ENCODE measurements around the gene MYO1A. TPM values are rescaled to one million over a fixed set of nuclear protein-coding genes. Genes with fewer than 3 reads are reported as not detected.
"Not testable (repeated sequence)": the region's sequence is repeated elsewhere in the genome, so short reads cannot be mapped to it uniquely, and the experiment has no call there.

Gene MYO1A
- total RNA-seq, 2 donors from 2014 or later = 2.1 to 5.1 TPM

- Mint-ChIP-seq H3K27ac (no peak overlapping the region), H3K27me3 (no peaks in the 10 kb centered on the region), H3K9me3 (no peaks in the 10 kb centered on the region), H3K4me1 (peaks cover 23% of the 10 kb centered on the region), H3K4me3 (no peak overlapping the region), H3K36me3 (ENCODE audit: low read depth) (peaks cover 3% of the 10 kb centered on the region)
- no peak for ATAC-seq (replicated peaks)
Measured at GRCh38 chr12:56993346-56993745, 56.6 kb downstream of the MYO1A start.

- ATAC-seq (replicated peaks) = no peak
- peaks cover 12% of the 10 kb centered on the region for H3K4me1 Mint-ChIP-seq
- no peaks in the 10 kb centered on the region for H3K27me3 Mint-ChIP-seq
- peak overlapping the region; percentile 75 for H3K27ac Mint-ChIP-seq
- H3K9me3 Mint-ChIP-seq = no peaks in the 10 kb centered on the region
- H3K4me3 Mint-ChIP-seq = peak overlapping the region; percentile 10
- H3K36me3 Mint-ChIP-seq (ENCODE audit: low read depth) = no peaks in the 10 kb centered on the region
Measured at GRCh38 chr12:56991319-56992246, 58.3 kb downstream of the MYO1A start.

GRCh38 chr12:56990648-56991318 is 59.1 kb downstream of the MYO1A start:
- ATAC-seq (replicated peaks) = peak; percentile 53
- no peaks in the 10 kb centered on the region for H3K27me3 Mint-ChIP-seq
- peak overlapping the region; percentile 10 for H3K4me3 Mint-ChIP-seq
- H3K4me1 Mint-ChIP-seq = peaks cover 12% of the 10 kb centered on the region
- H3K9me3 Mint-ChIP-seq = no peaks in the 10 kb centered on the region
- no peaks in the 10 kb centered on the region for H3K36me3 Mint-ChIP-seq (ENCODE audit: low read depth)
- H3K27ac Mint-ChIP-seq = peak overlapping the region; percentile 75

GRCh38 chr12:56989861-56990610 is 59.9 kb downstream of the MYO1A start:
- peak overlapping the region; percentile 10 for H3K4me3 Mint-ChIP-seq
- H3K36me3 Mint-ChIP-seq (ENCODE audit: low read depth) = no peaks in the 10 kb centered on the region
- H3K27ac Mint-ChIP-seq = no peak overlapping the region
- H3K27me3 Mint-ChIP-seq = no peaks in the 10 kb centered on the region
- ATAC-seq (replicated peaks) = no peak
- no peaks in the 10 kb centered on the region for H3K9me3 Mint-ChIP-seq
- peaks cover 12% of the 10 kb centered on the region for H3K4me1 Mint-ChIP-seq

- Mint-ChIP-seq H3K27ac (no peak overlapping the region), H3K27me3 (no peaks in the 10 kb centered on the region), H3K9me3 (no peaks in the 10 kb centered on the region), H3K4me3 (no peak overlapping the region), H3K36me3 (ENCODE audit: low read depth) (no peaks in the 10 kb centered on the region), H3K4me1 (peaks cover 12% of the 10 kb centered on the region)
- no peak for ATAC-seq (replicated peaks)
Measured at GRCh38 chr12:56988207-56988739, 61.7 kb downstream of the MYO1A start.

- no peak overlapping the region for H3K27ac Mint-ChIP-seq
- peaks cover 12% of the 10 kb centered on the region for H3K4me1 Mint-ChIP-seq
- H3K27me3 Mint-ChIP-seq = no peaks in the 10 kb centered on the region
- peak; percentile 72 for ATAC-seq (replicated peaks)
- H3K4me3 Mint-ChIP-seq = no peak overlapping the region
- no peaks in the 10 kb centered on the region for H3K36me3 Mint-ChIP-seq (ENCODE audit: low read depth)
- no peaks in the 10 kb centered on the region for H3K9me3 Mint-ChIP-seq
Measured at GRCh38 chr12:56987551-56988053, 62.3 kb downstream of the MYO1A start.

- H3K4me3 Mint-ChIP-seq = no peak overlapping the region
- no peak for ATAC-seq (replicated peaks)
- no peak overlapping the region for H3K27ac Mint-ChIP-seq
- H3K4me1 Mint-ChIP-seq = peaks cover 12% of the 10 kb centered on the region
- no peaks in the 10 kb centered on the region for H3K27me3 Mint-ChIP-seq
- H3K9me3 Mint-ChIP-seq = no peaks in the 10 kb centered on the region
- no peaks in the 10 kb centered on the region for H3K36me3 Mint-ChIP-seq (ENCODE audit: low read depth)
Measured at GRCh38 chr12:56987011-56987410, 62.9 kb downstream of the MYO1A start.

GRCh38 chr12:56985714-56986113 is 64.2 kb downstream of the MYO1A start:
- not testable (repeated sequence) for H3K9me3 Mint-ChIP-seq; H3K36me3 Mint-ChIP-seq (ENCODE audit: low read depth); H3K4me3 Mint-ChIP-seq; H3K4me1 Mint-ChIP-seq; H3K27me3 Mint-ChIP-seq
- H3K27ac Mint-ChIP-seq = peak overlapping the region; percentile 34
- peak; percentile 94 for ATAC-seq (replicated peaks)

GRCh38 chr12:56983386-56983785 is 66.5 kb downstream of the MYO1A start:
- Mint-ChIP-seq H3K4me1 (no peaks in the 10 kb centered on the region), H3K36me3 (ENCODE audit: low read depth) (no peaks in the 10 kb centered on the region), H3K4me3 (no peak overlapping the region), H3K9me3 (no peaks in the 10 kb centered on the region), H3K27ac (no peak overlapping the region), H3K27me3 (no peaks in the 10 kb centered on the region)
- no peak for ATAC-seq (replicated peaks)

- not testable (repeated sequence) for H3K4me3 Mint-ChIP-seq; H3K27me3 Mint-ChIP-seq; H3K36me3 Mint-ChIP-seq (ENCODE audit: low read depth); ATAC-seq (replicated peaks); H3K9me3 Mint-ChIP-seq; H3K27ac Mint-ChIP-seq; H3K4me1 Mint-ChIP-seq
Measured at GRCh38 chr12:56982578-56983236, 67.2 kb downstream of the MYO1A start.

GRCh38 chr12:56980941-56981530 is 68.9 kb downstream of the MYO1A start:
- H3K4me1 Mint-ChIP-seq = no peaks in the 10 kb centered on the region
- ATAC-seq (replicated peaks) = no peak
- no peak overlapping the region for H3K4me3 Mint-ChIP-seq

GRCh38 chr12:56980268-56980667 is 69.7 kb downstream of the MYO1A start:
- no peak overlapping the region for H3K27ac Mint-ChIP-seq
- H3K27me3 Mint-ChIP-seq = no peaks in the 10 kb centered on the region
- H3K4me3 Mint-ChIP-seq = no peak overlapping the region
- no peaks in the 10 kb centered on the region for H3K4me1 Mint-ChIP-seq
- no peak for ATAC-seq (replicated peaks)
- no peaks in the 10 kb centered on the region for H3K9me3 Mint-ChIP-seq
- no peaks in the 10 kb centered on the region for H3K36me3 Mint-ChIP-seq (ENCODE audit: low read depth)

More at GRCh38 chr12:56980941-56981530, 68.9 kb downstream of the MYO1A start:
- Mint-ChIP-seq H3K27me3 (no peaks in the 10 kb centered on the region), H3K9me3 (no peaks in the 10 kb centered on the region), H3K36me3 (ENCODE audit: low read depth) (no peaks in the 10 kb centered on the region), H3K27ac (no peak overlapping the region)

- no peaks in the 10 kb centered on the region for H3K36me3 Mint-ChIP-seq (ENCODE audit: low read depth)
- H3K9me3 Mint-ChIP-seq = no peaks in the 10 kb centered on the region
- H3K27me3 Mint-ChIP-seq = no peaks in the 10 kb centered on the region
- H3K27ac Mint-ChIP-seq = no peak overlapping the region
- no peak overlapping the region for H3K4me3 Mint-ChIP-seq
- no peak for ATAC-seq (replicated peaks)
- H3K4me1 Mint-ChIP-seq = no peaks in the 10 kb centered on the region
Measured at GRCh38 chr12:56979628-56980027, 70.3 kb downstream of the MYO1A start.
